ENCODE data around the gene FAIM.
"Not testable (repeated sequence)": the region's sequence is repeated elsewhere in the genome, so short reads cannot be mapped to it uniquely, and the experiment has no call there.

FAIM gene

DNA sequence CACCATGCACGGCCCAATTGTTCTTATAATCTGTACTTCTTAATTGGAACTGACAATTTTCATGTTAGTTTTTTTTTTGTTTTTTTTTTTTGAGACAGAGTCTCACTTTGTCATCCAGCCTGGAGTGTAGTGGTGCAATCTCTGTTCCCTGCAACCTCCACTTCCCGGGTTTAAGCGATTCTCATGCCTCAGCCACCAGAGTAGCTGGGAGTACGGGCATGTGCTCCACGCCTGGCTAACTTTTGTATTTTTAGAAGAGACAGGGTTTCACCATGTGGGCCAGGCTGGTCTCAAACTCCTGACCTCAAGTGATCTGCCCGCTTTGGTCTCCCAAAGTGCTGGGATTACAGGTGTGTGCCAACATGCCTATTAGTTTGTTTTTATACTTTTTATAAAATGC is 72.4 kb downstream of the FAIM start:
- DNase-seq (ENCODE audit: low read depth in 2 of 2): not testable (repeated sequence)

GRCh38 chr3:138681463-138682220 is 73.1 kb downstream of the FAIM start:
- no peak for DNase-seq (ENCODE audit: low read depth in 2 of 2)

DNA sequence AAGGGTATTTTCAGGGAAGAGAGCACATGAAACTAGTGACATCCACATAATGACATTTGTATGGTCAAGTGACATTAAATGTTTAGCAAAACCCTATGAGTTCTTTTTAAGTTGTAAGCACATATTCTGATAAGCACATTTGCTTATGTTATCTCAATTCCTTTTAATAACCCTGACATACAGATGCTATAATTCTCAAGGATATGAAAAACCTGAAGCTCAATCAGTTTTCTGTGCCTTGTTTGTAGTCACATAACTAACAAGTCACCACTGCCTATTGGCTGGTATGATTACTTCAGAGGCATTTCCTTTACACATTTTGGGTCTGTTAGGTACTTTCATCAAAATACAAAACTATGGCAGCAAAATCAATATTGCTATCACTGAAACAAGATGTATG is 74.1 kb downstream of the FAIM start:
- DNase-seq (ENCODE audit: low read depth in 2 of 2): no peak

Measured in fibroblast of skin of left quadriceps (primary cell).